IPS-18c (cell line): ENCODE results near the gene MST1.

Source experiments
- H3K4me3 ChIP-seq: 2 replicates; pipeline ENCODE4 v1.7.0; 2013; ENCODE audit warnings: low read depth, mild to moderate bottlenecking, low read length, moderate library complexity; ENCODE audit not compliant: insufficient read depth
- H3K9me3 ChIP-seq: one replicate; pipeline ENCODE4 v1.6.1; 2013; ENCODE audit warnings: mild to moderate bottlenecking, low read length, moderate library complexity; ENCODE audit not compliant: control insufficient read depth, insufficient read depth

The MST1 gene

GRCh38 chr3:49720855-49721595 lies 31.8 kb upstream of the MST1 start:
- no peak overlapping the region for H3K4me3 ChIP-seq
- no peaks in the 10 kb centered on the region for H3K9me3 ChIP-seq

- Histone ChIP-seq H3K4me3 (peak within 1 kb of the TSS; percentile 77), H3K9me3 (no peaks in the 10 kb centered on the region)
Observed at GRCh38 chr3:49719214-49719884, 30.1 kb upstream of the MST1 start, which contains the start of gene AMIGO3. Gene AMIGO3, minus strand, starts transcription at chr3:49719684. Its CDS starts 219 bp downstream, at chr3:49719465.

GRCh38 chr3:49718858-49719213 lies 29.6 kb upstream of the MST1 start:
- H3K4me3 ChIP-seq: peak overlapping the region; percentile 77
- no peaks in the 10 kb centered on the region for H3K9me3 ChIP-seq

- no peaks in the 10 kb centered on the region for H3K9me3 ChIP-seq
- H3K4me3 ChIP-seq: peak overlapping the region; percentile 77
Observed at GRCh38 chr3:49717959-49718857, 28.9 kb upstream of the MST1 start.

- H3K9me3 ChIP-seq: no peaks in the 10 kb centered on the region
- no peak overlapping the region; the same call in 1 of the 2 replicates for H3K4me3 ChIP-seq
Observed at GRCh38 chr3:49717211-49717958, 28.1 kb upstream of the MST1 start.

- no peak overlapping the region for H3K4me3 ChIP-seq
- no peaks in the 10 kb centered on the region for H3K9me3 ChIP-seq
Observed at GRCh38 chr3:49716691-49717210, 27.5 kb upstream of the MST1 start.

GRCh38 chr3:49716169-49716568 lies 26.9 kb upstream of the MST1 start:
- H3K4me3 ChIP-seq: no peak overlapping the region
- no peaks in the 10 kb centered on the region for H3K9me3 ChIP-seq

GRCh38 chr3:49715611-49716121 lies 26.4 kb upstream of the MST1 start:
- no peaks in the 10 kb centered on the region for H3K9me3 ChIP-seq
- no peak overlapping the region for H3K4me3 ChIP-seq

- H3K9me3 ChIP-seq: no peaks in the 10 kb centered on the region
- H3K4me3 ChIP-seq: no peak overlapping the region
Observed at GRCh38 chr3:49714728-49715550, 25.7 kb upstream of the MST1 start.

GRCh38 chr3:49713336-49714105 lies 24.2 kb upstream of the MST1 start:
- H3K4me3 ChIP-seq: no peak overlapping the region

GRCh38 chr3:49712631-49713317 lies 23.5 kb upstream of the MST1 start:
- H3K4me3 ChIP-seq: no peak overlapping the region
- no peaks in the 10 kb centered on the region for H3K9me3 ChIP-seq

More at GRCh38 chr3:49713336-49714105, 24.2 kb upstream of the MST1 start:
- H3K9me3 ChIP-seq: no peaks in the 10 kb centered on the region

- Histone ChIP-seq H3K4me3 (no peak overlapping the region), H3K9me3 (no peaks in the 10 kb centered on the region)
Observed at GRCh38 chr3:49712166-49712565, 22.9 kb upstream of the MST1 start.

- no peak overlapping the region for H3K4me3 ChIP-seq
- no peaks in the 10 kb centered on the region for H3K9me3 ChIP-seq
Observed at GRCh38 chr3:49711489-49711888, 22.2 kb upstream of the MST1 start.

GRCh38 chr3:49709852-49710251 lies 20.6 kb upstream of the MST1 start:
- no peak overlapping the region for H3K4me3 ChIP-seq
- no peaks in the 10 kb centered on the region for H3K9me3 ChIP-seq

- H3K4me3 ChIP-seq: no peak overlapping the region
Observed at GRCh38 chr3:49707113-49707480, 17.8 kb upstream of the MST1 start.

More at GRCh38 chr3:49707113-49707480, 17.8 kb upstream of the MST1 start:
- no peaks in the 10 kb centered on the region for H3K9me3 ChIP-seq
